ENCODE results near the gene ARHGAP15. TPM values are rescaled to one million over a fixed set of nuclear protein-coding genes. Genes with fewer than 3 reads are reported as not detected.

The ARHGAP15 gene
- total and polyA plus RNA-seq, 12 donors: 4.7 to 33.8 (median 10.4) TPM

- Histone ChIP-seq H3K9me3 (replicated peaks in 1 of 3) (no peaks in the 10 kb centered on the region), H3K36me3 (replicated peaks in 1 of 2) (no peaks in the 10 kb centered on the region), H3K27ac (no peak overlapping the region), H3K4me3 (no peak overlapping the region), H3K4me1 (replicated peaks in 1 of 2) (peaks cover 0 to 1% of the 10 kb centered on the region in 2 donors), H3K27me3 (no peaks in the 10 kb centered on the region)
- no peak for TF ChIP-seq POLR2A (IDR thresholded peaks at IDR 0.05)
- TF ChIP-seq CTCF (IDR thresholded peaks at IDR 0.05): no peak
- WGBS, 4 donors: 29 to 43% (median 36%) methylated on average over 1 of the region's 1 CpG
- intact Hi-C loops (cut with DNase I): no loop called here
- no peak for DNase-seq
These were observed 357.8 kb downstream of the ARHGAP15 start for GRCh38 chr2:143486976-143487375.

GRCh38 chr2:143489145-143489544 lies 359.9 kb downstream of the ARHGAP15 start:
- Histone ChIP-seq H3K27ac (no peak overlapping the region), H3K4me1 (replicated peaks in 1 of 2) (no peaks in the 10 kb centered on the region), H3K27me3 (no peaks in the 10 kb centered on the region), H3K4me3 (no peak overlapping the region), H3K36me3 (replicated peaks in 1 of 2) (no peaks in the 10 kb centered on the region), H3K9me3 (replicated peaks in 1 of 3) (no peaks in the 10 kb centered on the region)
- 64 to 84% (median 73%) methylated on average over 3 of the region's 3 CpGs for WGBS, 4 donors
- TF ChIP-seq CTCF (IDR thresholded peaks at IDR 0.05) (no peak), POLR2A (IDR thresholded peaks at IDR 0.05) (no peak)
- no peak for DNase-seq
- intact Hi-C loops (cut with DNase I): no loop called here

GRCh38 chr2:143491131-143491530 lies 361.9 kb downstream of the ARHGAP15 start:
- Histone ChIP-seq H3K4me1 (replicated peaks in 1 of 2) (no peaks in the 10 kb centered on the region), H3K36me3 (replicated peaks in 1 of 2) (no peaks in the 10 kb centered on the region), H3K9me3 (replicated peaks in 1 of 3) (no peaks in the 10 kb centered on the region), H3K4me3 (no peak overlapping the region), H3K27ac (no peak overlapping the region), H3K27me3 (no peaks in the 10 kb centered on the region)
- 36 to 82% (median 47%) methylated on average over 2 of the region's 2 CpGs for WGBS, 4 donors
- intact Hi-C loops (cut with DNase I): no loop called here
- DNase-seq: no peak
- TF ChIP-seq POLR2A (IDR thresholded peaks at IDR 0.05) (no peak), CTCF (IDR thresholded peaks at IDR 0.05) (no peak)

- H3K27ac ChIP-seq: no peak overlapping the region
- intact Hi-C loops (cut with DNase I): no loop called here
- no peaks in the 10 kb centered on the region for H3K27me3 ChIP-seq
- DNase-seq: no peak
- H3K4me1 ChIP-seq (replicated peaks in 1 of 2): no peaks in the 10 kb centered on the region
- 89 to 94% (median 90%) methylated on average over 1 of the region's 1 CpG for WGBS, 4 donors
- no peaks in the 10 kb centered on the region for H3K9me3 ChIP-seq (replicated peaks in 1 of 3)
- TF ChIP-seq CTCF (IDR thresholded peaks at IDR 0.05) (no peak), POLR2A (IDR thresholded peaks at IDR 0.05) (no peak)
- H3K36me3 ChIP-seq (replicated peaks in 1 of 2): no peaks in the 10 kb centered on the region
- no peak overlapping the region for H3K4me3 ChIP-seq
These were observed 364.1 kb downstream of the ARHGAP15 start for GRCh38 chr2:143493339-143493738.

Measured in adrenal gland (tissue), 12 donors.